ENCODE results near the gene AKAP13. TPM values are rescaled to one million over a fixed set of nuclear protein-coding genes. Genes with fewer than 3 reads are reported as not detected.
"Not testable (repeated sequence)": the region's sequence is repeated elsewhere in the genome, so short reads cannot be mapped to it uniquely, and the experiment has no call there.

Gene AKAP13
- total RNA-seq, 1 experiment from 2014 or later: 54.5 TPM

GRCh38 chr15:85482894-85483293 is 102.5 kb downstream of the AKAP13 start:
- no peak overlapping the region for H3K27ac ChIP-seq (ENCODE audit: low read depth, low read length, poor library complexity, severe bottlenecking)
- no peak for DNase-seq (ENCODE audit: low spot score)
- no peaks in the 10 kb centered on the region for H3K9me3 ChIP-seq (ENCODE audit: low read depth, low read length, poor library complexity, severe bottlenecking)
- POLR2A ChIA-PET (ENCODE audit: low non-redundant PET): no interaction called here
- no TSS peak for BruUV-seq (replicated peaks)
- peaks cover 65% of the 10 kb centered on the region for H3K4me1 ChIP-seq (ENCODE audit: insufficient read depth, low read length, poor library complexity, severe bottlenecking)
- no peaks in the 10 kb centered on the region for H3K27me3 ChIP-seq (replicated peaks; ENCODE audit: insufficient read depth, low read depth, low read length, poor library complexity)
- no peaks in the 10 kb centered on the region for H3K36me3 ChIP-seq (ENCODE audit: insufficient read depth, low read length, poor library complexity, severe bottlenecking)
- CTCF ChIA-PET: no interaction called here
- no peak for TF ChIP-seq CTCF (conservative IDR thresholded peaks at IDR 0.05; ENCODE audit: low read depth, low read length)
- no peak for TF ChIP-seq EZH2 (IDR thresholded peaks at IDR 0.05; ENCODE audit: borderline replicate concordance, low read depth, low read length, poor library complexity, severe bottlenecking)
- no peak overlapping the region for H3K4me3 ChIP-seq (ENCODE audit: low read depth, low read length, poor library complexity, severe bottlenecking)
- intact Hi-C loops (cut with micrococcal nuclease; ENCODE audit: unreplicated experiment): no loop called here

GRCh38 chr15:85483955-85484354 is 103.6 kb downstream of the AKAP13 start:
- H3K27me3 ChIP-seq (replicated peaks; ENCODE audit: insufficient read depth, low read depth, low read length, poor library complexity); intact Hi-C loops (cut with micrococcal nuclease; ENCODE audit: unreplicated experiment); DNase-seq (ENCODE audit: low spot score); POLR2A ChIA-PET (ENCODE audit: low non-redundant PET); BruUV-seq (replicated peaks); H3K9me3 ChIP-seq (ENCODE audit: low read depth, low read length, poor library complexity, severe bottlenecking); H3K4me3 ChIP-seq (ENCODE audit: low read depth, low read length, poor library complexity, severe bottlenecking); CTCF ChIA-PET; H3K27ac ChIP-seq (ENCODE audit: low read depth, low read length, poor library complexity, severe bottlenecking); H3K36me3 ChIP-seq (ENCODE audit: insufficient read depth, low read length, poor library complexity, severe bottlenecking): not testable (repeated sequence)
- peaks cover 54% of the 10 kb centered on the region for H3K4me1 ChIP-seq (ENCODE audit: insufficient read depth, low read length, poor library complexity, severe bottlenecking)

GRCh38 chr15:85484923-85485322 is 104.5 kb downstream of the AKAP13 start:
- intact Hi-C loops (cut with micrococcal nuclease; ENCODE audit: unreplicated experiment): loop anchor here (5.0 kb wide), 2 partner anchors 242 to 357 kb away; no protein-coding TSS in a partner anchor
- H3K4me1 ChIP-seq (ENCODE audit: insufficient read depth, low read length, poor library complexity, severe bottlenecking): peaks cover 44% of the 10 kb centered on the region
- DNase-seq (ENCODE audit: low spot score); CTCF ChIA-PET; H3K36me3 ChIP-seq (ENCODE audit: insufficient read depth, low read length, poor library complexity, severe bottlenecking); H3K27me3 ChIP-seq (replicated peaks; ENCODE audit: insufficient read depth, low read depth, low read length, poor library complexity); POLR2A ChIA-PET (ENCODE audit: low non-redundant PET); BruUV-seq (replicated peaks); H3K4me3 ChIP-seq (ENCODE audit: low read depth, low read length, poor library complexity, severe bottlenecking); H3K27ac ChIP-seq (ENCODE audit: low read depth, low read length, poor library complexity, severe bottlenecking); H3K9me3 ChIP-seq (ENCODE audit: low read depth, low read length, poor library complexity, severe bottlenecking): not testable (repeated sequence)

- intact Hi-C loops (cut with micrococcal nuclease; ENCODE audit: unreplicated experiment): loop anchor here (2.0 to 5.0 kb wide), 3 partner anchors 19 to 356 kb away; no protein-coding TSS in a partner anchor
- Histone ChIP-seq H3K9me3 (ENCODE audit: low read depth, low read length, poor library complexity, severe bottlenecking) (no peaks in the 10 kb centered on the region), H3K4me3 (ENCODE audit: low read depth, low read length, poor library complexity, severe bottlenecking) (no peak overlapping the region), H3K36me3 (ENCODE audit: insufficient read depth, low read length, poor library complexity, severe bottlenecking) (no peaks in the 10 kb centered on the region), H3K27ac (ENCODE audit: low read depth, low read length, poor library complexity, severe bottlenecking) (no peak overlapping the region), H3K4me1 (ENCODE audit: insufficient read depth, low read length, poor library complexity, severe bottlenecking) (peaks cover 35% of the 10 kb centered on the region), H3K27me3 (replicated peaks; ENCODE audit: insufficient read depth, low read depth, low read length, poor library complexity) (no peaks in the 10 kb centered on the region)
- BruUV-seq (replicated peaks): no TSS peak
- ChIA-PET CTCF (interaction anchor here (0.6 kb wide), 1 partner anchor 1069 kb away, joined by 4 read pairs; no protein-coding TSS in a partner anchor), POLR2A (ENCODE audit: low non-redundant PET) (no interaction called here)
- DNase-seq (ENCODE audit: low spot score): peak; percentile 82
- TF ChIP-seq EZH2 (IDR thresholded peaks at IDR 0.05; ENCODE audit: borderline replicate concordance, low read depth, low read length, poor library complexity, severe bottlenecking): no peak
- TF ChIP-seq CTCF (conservative IDR thresholded peaks at IDR 0.05; ENCODE audit: low read depth, low read length): peak; percentile 80
Measured at GRCh38 chr15:85485956-85486567, 105.7 kb downstream of the AKAP13 start.

DNA sequence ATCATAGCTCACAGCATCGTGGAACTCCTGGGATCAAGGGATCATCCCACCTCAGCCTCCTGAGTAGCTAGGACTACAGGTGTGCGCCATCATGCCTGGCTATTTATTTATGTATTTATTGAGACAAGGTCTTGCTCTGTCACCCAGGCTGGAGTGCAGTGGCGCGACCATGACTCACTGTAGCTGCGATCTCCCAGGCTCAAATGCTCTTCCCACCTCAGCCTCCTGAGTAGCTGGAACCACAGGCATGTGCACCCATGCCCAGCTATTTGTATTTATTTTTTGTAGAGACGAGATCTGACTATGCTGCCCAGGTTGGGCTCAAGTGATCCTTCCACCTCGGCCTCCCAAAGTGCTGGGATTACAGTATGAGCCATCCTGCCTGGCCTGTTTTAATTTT is 107.4 kb downstream of the AKAP13 start:
- H3K27ac ChIP-seq (ENCODE audit: low read depth, low read length, poor library complexity, severe bottlenecking); H3K27me3 ChIP-seq (replicated peaks; ENCODE audit: insufficient read depth, low read depth, low read length, poor library complexity); POLR2A ChIA-PET (ENCODE audit: low non-redundant PET): not testable (repeated sequence)

More for the DNA sequence above, 107.4 kb downstream of the AKAP13 start:
- BruUV-seq (replicated peaks); DNase-seq (ENCODE audit: low spot score); H3K4me3 ChIP-seq (ENCODE audit: low read depth, low read length, poor library complexity, severe bottlenecking); H3K36me3 ChIP-seq (ENCODE audit: insufficient read depth, low read length, poor library complexity, severe bottlenecking); CTCF ChIA-PET; H3K9me3 ChIP-seq (ENCODE audit: low read depth, low read length, poor library complexity, severe bottlenecking): not testable (repeated sequence)
- intact Hi-C loops (cut with micrococcal nuclease; ENCODE audit: unreplicated experiment): loop anchor here (2.0 to 5.0 kb wide), 3 partner anchors 17 to 355 kb away; no protein-coding TSS in a partner anchor
- peaks cover 20% of the 10 kb centered on the region for H3K4me1 ChIP-seq (ENCODE audit: insufficient read depth, low read length, poor library complexity, severe bottlenecking)

Measured in A673 (cell line).